HCT116 (cell line): ENCODE measurements around the gene STOML2. TPM values are rescaled to one million over a fixed set of nuclear protein-coding genes. Genes with fewer than 3 reads are reported as not detected.

Experiments
- ATAC-seq: fragments of 200-7000 bp; cut with Tn5 transposase; 2 replicates; pipeline ENCODE4 v1.9.1; 2020; ENCODE audit warnings: mild to moderate bottlenecking, moderate library complexity
- BruUV-seq: library from RNA; stranded (reverse); fragments of 400-500 nt; replicated peaks from 2 replicates; lab custom pipeline; 2021; lab: Mats Ljungman, UMichigan
- CTCF ChIA-PET: fragments of 300-600 bp; sonication (Branson Sonifier 250); formaldehyde crosslinking; loops from one replicate; lab custom pipeline; 2021; ENCODE audit warnings: antibody characterized with exemption; lab: Charles Lee
- POLR2A ChIA-PET: fragments of 300-600, 350-600 bp; sonication (Branson Sonifier 250); formaldehyde crosslinking; loops from one replicate; lab custom pipeline; 2021; ENCODE audit warnings: antibody characterized with exemption; lab: Charles Lee
- RAD21 ChIA-PET, 2 experiments: fragments of 300-600 bp; sonication (Branson Sonifier 250); formaldehyde crosslinking; loops; one replicate each; lab custom pipeline; 2023; ENCODE audit warnings: low total read pairs in 2 of 2; ENCODE audit not compliant: uncharacterized antibody in 2 of 2, unreplicated experiment in 2 of 2, low non-redundant PET in 1 of 2; lab: Charles Lee
- DNase-seq: peaks from one replicate; pipeline ENCODE4 v3.0.0-alpha.2; 2010; ENCODE audit warnings: low read depth, low spot score
- H2AFZ ChIP-seq: fragments of 200-600 bp; shearing (Covaris generic), sonication (generic); 2 replicates; pipeline ENCODE4 v1.6.1; 2017; ENCODE audit warnings: low read depth, mixed run types, mixed read lengths, antibody characterized with exemption, low read length; ENCODE audit not compliant: poor library complexity, severe bottlenecking
- H3K27ac ChIP-seq: 2 replicates; pipeline ENCODE4 v1.5.1; 2012; ENCODE audit warnings: low read depth, low read length
- H3K27me3 ChIP-seq: fragments of 200-600 bp; sonication (generic); 2 replicates; pipeline ENCODE4 v1.6.1; 2016; ENCODE audit warnings: mixed run types, low read length, mixed read lengths; ENCODE audit not compliant: insufficient read depth
- H3K36me3 ChIP-seq, 2 experiments: fragments of 200-500 bp in 1 of 2; fragments of 200-600 bp in 1 of 2; sonication (Bioruptor generic) in 1 of 2; sonication (generic) in 1 of 2; 2 replicates each; pipeline versions ENCODE4 v1.5.1 to v1.6.1; 2014 to 2016; ENCODE audit warnings: low read length in 2 of 2, inconsistent platforms in 1 of 2, mixed read lengths in 1 of 2, mixed run types in 1 of 2; ENCODE audit not compliant: insufficient read depth in 2 of 2, control insufficient read depth in 1 of 2
- H3K4me1 ChIP-seq, 2 experiments: fragments of 200-600 bp in 1 of 2; sonication (generic) in 1 of 2; 2 replicates each; pipeline versions ENCODE4 v1.5.1 to v1.6.1; 2012 to 2017; ENCODE audit warnings: low read length in 2 of 2, inconsistent platforms in 1 of 2, mild to moderate bottlenecking in 1 of 2, mixed read lengths in 1 of 2, mixed run types in 1 of 2, moderate library complexity in 1 of 2; ENCODE audit not compliant: insufficient read depth in 2 of 2, control insufficient read depth in 1 of 2
- H3K4me2 ChIP-seq: fragments of 200-600 bp; sonication (generic); 2 replicates; pipeline ENCODE4 v1.6.1; 2017; ENCODE audit warnings: mixed run types, low read length, mixed read lengths
- H3K4me3 ChIP-seq, 2 experiments: fragments of 200-600 bp in 1 of 2; sonication (generic) in 1 of 2; replicated peaks in 1 of 2; 2 replicates each; pipeline ENCODE4 v1.5.1; 2011 to 2016; ENCODE audit warnings: low read length in 2 of 2, control low read depth in 1 of 2, low read depth in 1 of 2, mild to moderate bottlenecking in 1 of 2, mixed read lengths in 1 of 2, mixed run types in 1 of 2
- H3K79me2 ChIP-seq: fragments of 200-600 bp; sonication (generic); 2 replicates; pipeline ENCODE4 v1.6.1; 2017; ENCODE audit warnings: mild to moderate bottlenecking, mixed run types, low read length, moderate library complexity, mixed read lengths; ENCODE audit not compliant: insufficient read depth
- H3K9ac ChIP-seq: fragments of 200-600 bp; sonication (generic); 2 replicates; pipeline ENCODE4 v1.6.1; 2016; ENCODE audit warnings: low read length, mixed read lengths
- H3K9me2 ChIP-seq: fragments of 200-600 bp; sonication (generic), shearing (Covaris generic); 2 replicates; pipeline ENCODE4 v1.6.1; 2017; ENCODE audit warnings: mixed run types, mild to moderate bottlenecking, moderate library complexity; ENCODE audit not compliant: insufficient read depth
- H3K9me3 ChIP-seq, 2 experiments: fragments of 200-500 bp in 1 of 2; fragments of 200-600 bp in 1 of 2; sonication (Bioruptor generic) in 1 of 2; sonication (generic) in 1 of 2; 2 replicates each; pipeline ENCODE4 v1.6.1; 2014 to 2017; ENCODE audit warnings: low read length in 2 of 2, mixed read lengths in 2 of 2, inconsistent platforms in 1 of 2, low read depth in 1 of 2, mild to moderate bottlenecking in 1 of 2, mixed run types in 1 of 2, moderate library complexity in 1 of 2; ENCODE audit not compliant: control insufficient read depth in 1 of 2, insufficient read depth in 1 of 2
- H4K20me1 ChIP-seq: fragments of 200-600 bp; sonication (generic), shearing (Covaris generic); 2 replicates; pipeline ENCODE4 v1.6.1; 2017; ENCODE audit warnings: mixed run types, mild to moderate bottlenecking, moderate library complexity; ENCODE audit not compliant: insufficient read depth
- ATF3 ChIP-seq: IDR thresholded peaks from 2 replicates; pipeline ENCODE4 v1.6.1; 2012
- CTCF ChIP-seq, 3 experiments: fragments of 200-600 bp in 1 of 3; sonication (generic) in 1 of 3; IDR thresholded peaks in 2 of 3; conservative IDR thresholded peaks in 1 of 3; 2 replicates each; pipeline ENCODE4 v1.5.1; 2012 to 2017; ENCODE audit warnings: low read depth in 2 of 3, low read length in 2 of 3, antibody characterized with exemption in 1 of 3, borderline replicate concordance in 1 of 3, control low read depth in 1 of 3, mild to moderate bottlenecking in 1 of 3, mixed read lengths in 1 of 3, mixed run types in 1 of 3, moderate library complexity in 1 of 3; ENCODE audit not compliant: insufficient read depth in 1 of 3
- EZH2phosphoT487 ChIP-seq: fragments of 200-600 bp; IDR thresholded peaks from 2 replicates; pipeline ENCODE4 v1.6.1; 2018; ENCODE audit warnings: antibody characterized with exemption, borderline replicate concordance
- MAX ChIP-seq: IDR thresholded peaks from 2 replicates; pipeline ENCODE4 v1.6.1; 2012
- RAD21 ChIP-seq: IDR thresholded peaks from 2 replicates; pipeline ENCODE4 v1.6.1; 2012; ENCODE audit warnings: low read depth, mild to moderate bottlenecking
- REST ChIP-seq: IDR thresholded peaks from 2 replicates; pipeline ENCODE4 v1.6.1; 2012; ENCODE audit warnings: low read depth
- SIN3A ChIP-seq: IDR thresholded peaks from 2 replicates; pipeline ENCODE4 v1.6.1; 2012; ENCODE audit warnings: low read depth
- ZBTB33 ChIP-seq: IDR thresholded peaks from 2 replicates; pipeline ENCODE4 v1.6.1; 2011; ENCODE audit warnings: mild to moderate bottlenecking, low read length, moderate library complexity; ENCODE audit not compliant: insufficient replicate concordance; ENCODE audit errors: extremely low read depth
- ZFX ChIP-seq: fragments of 450-650 bp; IDR thresholded peaks from 2 replicates; pipeline ENCODE4 v1.6.1; 2017
- intact Hi-C: fragments of 100-400 bp; cut with micrococcal nuclease; formaldehyde crosslinking; loops from 2 replicates; pipeline ENCODE4 v1.10.0; 2022
- total RNA-seq: library from RNA; stranded (reverse); gene quantifications from one replicate; pipeline ENCODE4 v1.2.1, GENCODE V29; 2021; ENCODE audit not compliant: unreplicated experiment

The STOML2 gene
- total RNA-seq, 1 experiment from 2014 or later, result 245 TPM

- Histone ChIP-seq H3K9ac (no peak overlapping the region), H3K4me3 (no peak overlapping the region), H3K36me3 (peaks cover 33 to 38% of the 10 kb centered on the region in 2 experiments), H3K79me2 (peaks cover 5% of the 10 kb centered on the region; the same call in 1 of the 2 replicates), H3K27ac (no peak overlapping the region), H3K27me3 (no peaks in the 10 kb centered on the region)
- RAD21 ChIA-PET, result interaction anchor here in 1 of 2 experiments (0.6 kb wide), 1 partner anchor 23 kb away, joined by 3 read pairs; no protein-coding TSS in a partner anchor
- DNase-seq, result no peak
- CTCF ChIA-PET, result no interaction called here
- ATAC-seq, result no peak
- POLR2A ChIA-PET, result no interaction called here
- TF ChIP-seq MAX (no peak), CTCF (IDR thresholded peaks at IDR 0.05 in 2 of 3, conservative IDR thresholded peaks at IDR 0.05 in 1 of 3; ENCODE audit: borderline replicate concordance in 1 of 3, insufficient read depth in 1 of 3, low read depth in 2 of 3, low read length in 2 of 3) (no peak), REST (no peak), EZH2phosphoT487 (no peak), ZFX (no peak), ZBTB33 (no peak), ATF3 (no peak), SIN3A (no peak), RAD21 (no peak)
- TF ChIP-seq, all 23 proteins: peak for 0
- Histone ChIP-seq H2AFZ (no peak overlapping the region), H3K9me2 (no peaks in the 10 kb centered on the region), H3K9me3 (no peaks in the 10 kb centered on the region), H4K20me1 (no peaks in the 10 kb centered on the region; the same call in 1 of the 2 replicates), H3K4me1 (no peaks in the 10 kb centered on the region), H3K4me2 (no peak overlapping the region)
- no TSS peak for BruUV-seq
- intact Hi-C loops, result loop anchor here (5.0 kb wide), 1 partner anchor 292 kb away; no protein-coding TSS in a partner anchor
Observed at GRCh38 chr9:35054185-35054835, 48.6 kb downstream of the STOML2 start.
